K562 (cell line): ENCODE data around the gene CNPY2. TPM values are rescaled to one million over a fixed set of nuclear protein-coding genes. Genes with fewer than 3 reads are reported as not detected.

Experiments used
- BRCA1 ChIP-seq, 2 experiments: fragments of 450-650 bp in 1 of 2; sonication (generic) in 1 of 2; formaldehyde crosslinking in 1 of 2; IDR thresholded peaks; 2 replicates each; pipeline versions ENCODE4 v1.5.0 to v1.6.1; 2017 to 2020; ENCODE audit warnings: mild to moderate bottlenecking in 1 of 2, missing genetic modification reagents in 1 of 2
- C11orf30 ChIP-seq: fragments of 450-650 bp; IDR thresholded peaks from 2 replicates; pipeline ENCODE4 v1.6.1; 2016; ENCODE audit warnings: low read depth, mild to moderate bottlenecking
- CCNT2 ChIP-seq: IDR thresholded peaks from 2 replicates; pipeline ENCODE4 v1.6.1; 2011; ENCODE audit warnings: borderline replicate concordance, low read depth, mild to moderate bottlenecking, moderate library complexity, mixed read lengths, low read length; ENCODE audit not compliant: insufficient read length; ENCODE audit errors: extremely low read depth
- DPF2 ChIP-seq: fragments of 450-650 bp; IDR thresholded peaks from 2 replicates; pipeline ENCODE4 v1.6.1; 2016
- E2F5 ChIP-seq: sonication (generic); formaldehyde crosslinking; IDR thresholded peaks from 2 replicates; pipeline ENCODE4 v1.8.0; 2022; ENCODE audit warnings: mild to moderate bottlenecking, missing genetic modification reagents
- ELF4 ChIP-seq: fragments of 450-650 bp; formaldehyde crosslinking; IDR thresholded peaks from 2 replicates; pipeline ENCODE4 v1.4.0; 2022; ENCODE audit warnings: missing genetic modification characterization
- FOXA1 ChIP-seq: fragments of 450-650 bp; IDR thresholded peaks from 2 replicates; pipeline ENCODE4 v1.6.1; 2016; ENCODE audit warnings: mild to moderate bottlenecking, borderline replicate concordance
- HDAC2 ChIP-seq: fragments of 450-650 bp; IDR thresholded peaks from 2 replicates; pipeline ENCODE4 v1.6.1; 2016; ENCODE audit warnings: mild to moderate bottlenecking
- HMG20A ChIP-seq: fragments of 450-650 bp; formaldehyde crosslinking; conservative IDR thresholded peaks from 2 replicates; pipeline ENCODE4 v1.4.0; 2020; ENCODE audit warnings: mild to moderate bottlenecking, mixed read lengths
- KAT8 ChIP-seq: fragments of 450-650 bp; IDR thresholded peaks from 2 replicates; pipeline ENCODE4 v1.6.1; 2016; ENCODE audit warnings: low read depth, mild to moderate bottlenecking
- KDM1A ChIP-seq, 2 experiments: fragments of 450-650 bp; IDR thresholded peaks; 2 replicates each; pipeline ENCODE4 v1.6.1; 2016; ENCODE audit warnings: mild to moderate bottlenecking in 2 of 2
- LEF1 ChIP-seq: fragments of 450-650 bp; IDR thresholded peaks from 2 replicates; pipeline ENCODE4 v1.6.1; 2016; ENCODE audit warnings: mild to moderate bottlenecking
- MAFG ChIP-seq: fragments of 450-650 bp; conservative IDR thresholded peaks from 2 replicates; pipeline ENCODE4 v1.6.1; 2016; ENCODE audit warnings: missing genetic modification characterization, missing compliant biosample characterization
- NFIC ChIP-seq: fragments of 450-650 bp; IDR thresholded peaks from 2 replicates; pipeline ENCODE4 v1.6.1; 2017; ENCODE audit warnings: mild to moderate bottlenecking, inconsistent platforms
- PKNOX1 ChIP-seq: fragments of 450-650 bp; IDR thresholded peaks from 2 replicates; pipeline ENCODE4 v1.6.1; 2016
- POLR2B ChIP-seq: fragments of 450-650 bp; IDR thresholded peaks from 2 replicates; pipeline ENCODE4 v1.6.1; 2018; ENCODE audit warnings: low read depth; ENCODE audit not compliant: partially characterized antibody
- POLR2H ChIP-seq: IDR thresholded peaks from 2 replicates; pipeline ENCODE4 v1.6.1; 2016; ENCODE audit warnings: missing genetic modification characterization, low read depth, mild to moderate bottlenecking, control low read depth, missing compliant biosample characterization, moderate library complexity
- PRMT5 ChIP-seq: sonication (generic); formaldehyde crosslinking; IDR thresholded peaks from 2 replicates; pipeline ENCODE4 v1.5.0; 2020; ENCODE audit warnings: missing genetic modification reagents
- TBL1XR1 ChIP-seq, 2 experiments: IDR thresholded peaks; 2 replicates each; pipeline ENCODE4 v1.6.1; 2012; ENCODE audit warnings: improper control_type of control experiment in 2 of 2, low read length in 2 of 2, mild to moderate bottlenecking in 1 of 2
- YY1 ChIP-seq, 3 experiments: IDR thresholded peaks; 2 replicates each; pipeline ENCODE4 v1.6.1; 2011; ENCODE audit warnings: low read length in 2 of 3, mild to moderate bottlenecking in 2 of 3, moderate library complexity in 2 of 3, borderline replicate concordance in 1 of 3, control low read depth in 1 of 3, low read depth in 1 of 3; ENCODE audit not compliant: insufficient read depth in 3 of 3, insufficient replicate concordance in 2 of 3, control insufficient read depth in 1 of 3, insufficient read length in 1 of 3; ENCODE audit errors: extremely low read depth in 1 of 3
- ZFP36 ChIP-seq: fragments of 150-350 bp; IDR thresholded peaks from 2 replicates; pipeline ENCODE4 v1.6.1; 2018; ENCODE audit warnings: low read length, low read depth; ENCODE audit not compliant: partially characterized antibody
- ZNF134 ChIP-seq: fragments of 250-450 bp; sonication (Bioruptor Pico); conservative IDR thresholded peaks from 2 replicates; pipeline ENCODE4 v1.4.0; 2020
- ZNF518B ChIP-seq: fragments of 250-450 bp; sonication (Bioruptor Pico); IDR thresholded peaks from 2 replicates; pipeline ENCODE4 v1.5.0; 2021; ENCODE audit warnings: mild to moderate bottlenecking, moderate library complexity
- ZSCAN29 ChIP-seq: fragments of 450-650 bp; IDR thresholded peaks from 2 replicates; pipeline ENCODE4 v1.6.1; 2017
- polyA plus RNA-seq, 8 experiments: library from polyadenylated mRNA; depleted of rRNA in 4 of 8; stranded (reverse) in 5 of 8; unstranded in 3 of 8; fragments of >200 nt; fragmentation: Nextera tagmentation in 2 of 8; fragmentation: Illumina TruSeq in 1 of 8; extraction: Ambion mirVana in 2 of 8; extraction: Trizol in 1 of 8; gene quantifications; 2 replicates each; pipeline versions ENCODE4 v1.2.1 to v1.2.3, GENCODE V29; 2011 to 2014; ENCODE audit warnings: inconsistent platforms in 1 of 8, missing spikeins in 1 of 8
- total RNA-seq, 7 experiments: library from RNA; depleted of rRNA in 6 of 7; stranded (reverse); fragments of >200 nt in 6 of 7; fragmentation: Illumina TruSeq in 2 of 7; extraction: Trizol in 2 of 7; gene quantifications; 2 replicates each; pipeline versions ENCODE4 v1.2.1 to v1.2.3, GENCODE V29; 2011 to 2021; ENCODE audit warnings: low replicate concordance in 1 of 7

The CNPY2 gene
- total and polyA plus RNA-seq, 9 of the 15 experiments (the other 6 are each of a cell fraction or from before 2014, with no cell fraction given), result 33.8 to 190 (median 138) TPM

- TF ChIP-seq ZFP36 (no peak), YY1 (IDR thresholded peaks at IDR 0.05; ENCODE audit: borderline replicate concordance in 1 of 3, control insufficient read depth in 1 of 3, extremely low read depth in 1 of 3, insufficient read depth in 3 of 3, insufficient read length in 1 of 3, insufficient replicate concordance in 2 of 3, low read depth in 1 of 3, low read length in 2 of 3) (peak in 1 of 3 experiments; percentile 16), TBL1XR1 (IDR thresholded peaks at IDR 0.05; ENCODE audit: low read length in 2 of 2) (0 out of 4 replicates have a peak, but pooled peaks of 1 of the 2 experiments have one; percentile 25), CCNT2 (peak; percentile 75), PKNOX1 (peak; percentile 50; the same call in 1 of the 2 replicates), E2F5 (CRISPR knock-in tag) (no peak), POLR2H (tag) (peak; percentile 62; the same call in 1 of the 2 replicates), LEF1 (no peak), FOXA1 (no peak), ZSCAN29 (no peak), BRCA1 (IDR thresholded peaks at IDR 0.05) (no peak), BRCA1 (CRISPR knock-in tag; IDR thresholded peaks at IDR 0.05) (no peak), POLR2B (peak; percentile 77), ELF4 (CRISPR knock-in tag) (0 out of 2 replicates have a peak, but pooled peaks have one; percentile 49), KDM1A (IDR thresholded peaks at IDR 0.05) (no peak), HMG20A (CRISPR knock-in tag) (no peak), ZNF518B (CRISPR knock-in tag) (no peak), KAT8 (no peak), MAFG (tag) (no peak), ZNF134 (no peak), C11orf30 (0 out of 2 replicates have a peak, but pooled peaks have one; percentile 12), DPF2 (peak; percentile 47), NFIC (peak; percentile 49; the same call in 1 of the 2 replicates), HDAC2 (peak; percentile 61), PRMT5 (CRISPR knock-in tag) (no peak)
Observed at GRCh38 chr12:56266693-56267442, 48.9 kb downstream of the CNPY2 start, which contains the start of gene COQ10A (continued).
